HepG2 (cell line): ENCODE data around the gene SUSD6. TPM values are rescaled to one million over a fixed set of nuclear protein-coding genes. Genes with fewer than 3 reads are reported as not detected.
A peak's percentile ranks its signal among the peaks of the same experiment; 100 is the strongest.

Experiments used
- ATF7-NPFF ChIP-seq: sonication (generic); formaldehyde crosslinking; IDR thresholded peaks from 2 replicates; pipeline ENCODE4 v1.8.1; 2023; ENCODE audit warnings: mild to moderate bottlenecking, low read depth, missing genetic modification reagents, moderate library complexity
- EZH2 ChIP-seq: conservative IDR thresholded peaks from 2 replicates; pipeline ENCODE4 v1.6.1; 2012; ENCODE audit warnings: mild to moderate bottlenecking, low read depth, low read length, moderate library complexity
- KDM1A ChIP-seq: IDR thresholded peaks from 2 replicates; pipeline ENCODE4 v1.6.1; 2016; ENCODE audit warnings: missing compliant biosample characterization
- KLF6 ChIP-seq: IDR thresholded peaks from 2 replicates; pipeline ENCODE4 v1.8.0; 2016; ENCODE audit warnings: missing biosample characterization, missing genetic modification reagents
- KLF9 ChIP-seq: IDR thresholded peaks from 2 replicates; pipeline ENCODE4 v1.6.1; 2016; ENCODE audit warnings: low read depth
- MXD4 ChIP-seq: IDR thresholded peaks from 2 replicates; pipeline ENCODE4 v1.6.1; 2016; ENCODE audit warnings: mild to moderate bottlenecking, missing biosample characterization, missing genetic modification reagents
- NRL ChIP-seq: sonication (generic); formaldehyde crosslinking; IDR thresholded peaks from 2 replicates; pipeline ENCODE4 v1.5.0; 2020; ENCODE audit warnings: missing genetic modification reagents, mild to moderate bottlenecking, moderate library complexity, borderline replicate concordance
- REL ChIP-seq: sonication (generic); formaldehyde crosslinking; conservative IDR thresholded peaks from 2 replicates; pipeline ENCODE4 v1.8.0; 2022; ENCODE audit warnings: mild to moderate bottlenecking, missing genetic modification reagents, moderate library complexity
- RFX1 ChIP-seq: fragments of 450-650 bp; IDR thresholded peaks from 2 replicates; pipeline ENCODE4 v1.6.1; 2017
- SAFB2 ChIP-seq: sonication (generic); formaldehyde crosslinking; IDR thresholded peaks from 2 replicates; pipeline ENCODE4 v1.5.1; 2020; ENCODE audit warnings: missing genetic modification reagents, low read depth, mild to moderate bottlenecking, borderline replicate concordance
- SALL2 ChIP-seq: sonication (generic); formaldehyde crosslinking; IDR thresholded peaks from 2 replicates; pipeline ENCODE4 v1.8.1; 2023; ENCODE audit warnings: mild to moderate bottlenecking, missing genetic modification reagents, inconsistent platforms
- SNAI1 ChIP-seq: sonication (generic); formaldehyde crosslinking; IDR thresholded peaks from 2 replicates; pipeline ENCODE4 v1.5.0; 2020; ENCODE audit warnings: mild to moderate bottlenecking, missing genetic modification reagents, borderline replicate concordance
- TCF12 ChIP-seq, 2 experiments: fragments of 450-650 bp in 1 of 2; sonication (generic) in 1 of 2; formaldehyde crosslinking in 1 of 2; IDR thresholded peaks; 2 replicates each; pipeline versions ENCODE4 v1.6.1 to v1.8.0; 2017 to 2022; ENCODE audit warnings: antibody characterized with exemption in 1 of 2, mild to moderate bottlenecking in 1 of 2, missing genetic modification reagents in 1 of 2, moderate library complexity in 1 of 2
- TFE3 ChIP-seq: IDR thresholded peaks from 2 replicates; pipeline ENCODE4 v1.6.1; 2016
- TMF1 ChIP-seq: sonication (generic); formaldehyde crosslinking; IDR thresholded peaks from 2 replicates; pipeline ENCODE4 v1.8.1; 2022; ENCODE audit warnings: low read depth, missing genetic modification reagents
- ZBTB25 ChIP-seq: IDR thresholded peaks from 2 replicates; pipeline ENCODE4 v1.6.1; 2018; ENCODE audit warnings: missing genetic modification reagents
- ZBTB42 ChIP-seq: sonication (generic); formaldehyde crosslinking; IDR thresholded peaks from 2 replicates; pipeline ENCODE4 v1.5.0; 2020; ENCODE audit warnings: mild to moderate bottlenecking, missing genetic modification reagents
- ZFP36L1 ChIP-seq: sonication (generic); formaldehyde crosslinking; IDR thresholded peaks from 2 replicates; pipeline ENCODE4 v1.8.0; 2022; ENCODE audit warnings: mild to moderate bottlenecking, missing genetic modification reagents, moderate library complexity
- ZFX ChIP-seq: sonication (generic); formaldehyde crosslinking; IDR thresholded peaks from 2 replicates; pipeline ENCODE4 v1.4.0; 2020; ENCODE audit warnings: mild to moderate bottlenecking, low read depth, missing genetic modification reagents, moderate library complexity
- ZNF232 ChIP-seq: sonication (generic); formaldehyde crosslinking; IDR thresholded peaks from 2 replicates; pipeline ENCODE4 v1.4.0; 2020; ENCODE audit warnings: missing genetic modification reagents, borderline replicate concordance
- ZNF333 ChIP-seq: sonication (generic); formaldehyde crosslinking; IDR thresholded peaks from 2 replicates; pipeline ENCODE4 v1.4.0; 2020; ENCODE audit warnings: mild to moderate bottlenecking, missing genetic modification reagents, borderline replicate concordance
- ZNF350 ChIP-seq: sonication (generic); formaldehyde crosslinking; IDR thresholded peaks from 2 replicates; pipeline ENCODE4 v1.4.0; 2020; ENCODE audit warnings: mild to moderate bottlenecking, low read depth, missing genetic modification reagents, borderline replicate concordance
- ZNF362 ChIP-seq: sonication (generic); formaldehyde crosslinking; IDR thresholded peaks from 2 replicates; pipeline ENCODE4 v1.4.0; 2020; ENCODE audit warnings: missing genetic modification reagents, mild to moderate bottlenecking, borderline replicate concordance
- ZNF367 ChIP-seq: sonication (generic); formaldehyde crosslinking; IDR thresholded peaks from 2 replicates; pipeline ENCODE4 v1.4.0; 2020; ENCODE audit warnings: missing genetic modification reagents, borderline replicate concordance
- ZNF446 ChIP-seq: sonication (generic); formaldehyde crosslinking; IDR thresholded peaks from 2 replicates; pipeline ENCODE4 v1.5.0; 2020; ENCODE audit warnings: mild to moderate bottlenecking, missing genetic modification reagents
- ZNF451 ChIP-seq: sonication (generic); formaldehyde crosslinking; IDR thresholded peaks from 2 replicates; pipeline ENCODE4 v1.5.0; 2020; ENCODE audit warnings: mild to moderate bottlenecking, missing genetic modification reagents
- ZNF615 ChIP-seq: sonication (generic); formaldehyde crosslinking; IDR thresholded peaks from 2 replicates; pipeline ENCODE4 v1.5.0; 2020; ENCODE audit warnings: mild to moderate bottlenecking, missing genetic modification reagents, borderline replicate concordance
- ZNF781 ChIP-seq: sonication (generic); formaldehyde crosslinking; IDR thresholded peaks from 2 replicates; pipeline ENCODE4 v1.5.1; 2020; ENCODE audit warnings: borderline replicate concordance, mild to moderate bottlenecking, missing genetic modification reagents; ENCODE audit errors: not compliant biosample characterization
- polyA plus RNA-seq, 8 experiments: library from polyadenylated mRNA; depleted of rRNA in 3 of 8; stranded (reverse) in 7 of 8; unstranded in 1 of 8; fragments of >200 nt; fragmentation: Illumina TruSeq in 4 of 8; extraction: Trizol in 4 of 8; gene quantifications; 2 replicates each; pipeline versions ENCODE4 v1.2.1 to v1.2.3, GENCODE V29; 2011 to 2016; ENCODE audit warnings: low read depth in 4 of 8, missing spikeins in 1 of 8, mixed read lengths in 1 of 8; ENCODE audit not compliant: insufficient read depth in 1 of 8
- total RNA-seq, 5 experiments: library from RNA; depleted of rRNA; stranded (reverse); fragments of >200 nt; fragmentation: Illumina TruSeq; extraction: Trizol; gene quantifications; 2 replicates each; pipeline ENCODE4 v1.2.3, GENCODE V29; 2016; ENCODE audit warnings: low read depth in 1 of 5

The SUSD6 gene
- total and polyA plus RNA-seq, 2 of the 13 experiments (the other 11 are each of a cell fraction or from before 2014, with no cell fraction given), result 7.2 to 7.4 TPM

- TF ChIP-seq ZBTB25 (CRISPR knock-in tag), result no peak
- no peak for TF ChIP-seq ZNF362 (CRISPR knock-in tag)
- TF ChIP-seq KLF9, result no peak
- TF ChIP-seq REL (CRISPR knock-in tag), result no peak
- TF ChIP-seq KLF6 (CRISPR knock-in tag), result no peak
- no peak for TF ChIP-seq ZNF367 (CRISPR knock-in tag)
- no peak for TF ChIP-seq ZNF350
- TF ChIP-seq ZFX (CRISPR knock-in tag), result peak; percentile 42; the same call in 1 of the 2 replicates
- TF ChIP-seq ZFP36L1 (CRISPR knock-in tag), result no peak
- peak; percentile 19; the same call in 1 of the 2 replicates for TF ChIP-seq ATF7-NPFF (CRISPR knock-in tag)
- TF ChIP-seq NRL (CRISPR knock-in tag), result no peak
- no peak for TF ChIP-seq SNAI1 (CRISPR knock-in tag)
- no peak for TF ChIP-seq ZNF781
- TF ChIP-seq ZNF333 (CRISPR knock-in tag), result no peak
- TF ChIP-seq ZNF232, result no peak
- no peak for TF ChIP-seq ZNF615 (CRISPR knock-in tag)
- no peak for TF ChIP-seq MXD4
- TF ChIP-seq EZH2, result 0 out of 2 replicates have a peak, but pooled peaks have one; percentile 27
- TF ChIP-seq RFX1, result no peak
- no peak for TF ChIP-seq TCF12 (IDR thresholded peaks at IDR 0.05)
- no peak for TF ChIP-seq TCF12 (CRISPR knock-in tag; IDR thresholded peaks at IDR 0.05)
- TF ChIP-seq TFE3, result no peak
- no peak for TF ChIP-seq SALL2 (CRISPR knock-in tag)
- no peak for TF ChIP-seq KDM1A
- 0 out of 2 replicates have a peak, but pooled peaks have one; percentile 48 for TF ChIP-seq ZNF446
- no peak for TF ChIP-seq TMF1 (CRISPR knock-in tag)
- no peak for TF ChIP-seq ZBTB42 (CRISPR knock-in tag)
- TF ChIP-seq SAFB2 (CRISPR knock-in tag), result no peak
- TF ChIP-seq ZNF451 (CRISPR knock-in tag), result no peak
These were observed 39.2 kb upstream of the SUSD6 start (continued) for GRCh38 chr14:69572030-69572840.
